Measurements from ENCODE around the gene CSTPP1.

GRCh38 chr11:47123094-47123493, 186.5 kb downstream of the CSTPP1 start:
- TF ChIP-seq POLR2A (IDR thresholded peaks at IDR 0.05) (no peak), CTCF (IDR thresholded peaks at IDR 0.05) (no peak), POLR2AphosphoS5 (IDR thresholded peaks at IDR 0.05) (no peak)

Data from gastroesophageal sphincter (tissue), 3 donors.